ENCODE measurements around the gene SYCP2.

SYCP2 gene

GRCh38 chr20:59822291-59823029 is 111.0 kb downstream of the SYCP2 start:
- DNase-seq (ENCODE audit: low read depth), result no peak

- DNase-seq (ENCODE audit: low read depth), result no peak
These were observed 111.6 kb downstream of the SYCP2 start for GRCh38 chr20:59821788-59822187.

GRCh38 chr20:59821201-59821600 is 112.2 kb downstream of the SYCP2 start:
- no peak for DNase-seq (ENCODE audit: low read depth)

GRCh38 chr20:59820204-59821041 is 113.0 kb downstream of the SYCP2 start:
- no peak for DNase-seq (ENCODE audit: low read depth)

GRCh38 chr20:59819496-59820203 is 113.8 kb downstream of the SYCP2 start:
- no peak for DNase-seq (ENCODE audit: low read depth)

GRCh38 chr20:59818911-59819310 is 114.5 kb downstream of the SYCP2 start:
- no peak for DNase-seq (ENCODE audit: low read depth)

- no peak for DNase-seq (ENCODE audit: low read depth)
These were observed 115.4 kb downstream of the SYCP2 start for GRCh38 chr20:59817846-59818615.

GRCh38 chr20:59817406-59817805 is 116.0 kb downstream of the SYCP2 start:
- no peak for DNase-seq (ENCODE audit: low read depth)

GRCh38 chr20:59816146-59816738 is 117.2 kb downstream of the SYCP2 start:
- DNase-seq (ENCODE audit: low read depth), result no peak

- no peak for DNase-seq (ENCODE audit: low read depth)
These were observed 118.5 kb downstream of the SYCP2 start for GRCh38 chr20:59814840-59815340.

GRCh38 chr20:59813948-59814839 is 119.2 kb downstream of the SYCP2 start:
- no peak for DNase-seq (ENCODE audit: low read depth)

Measured in GM04504 (cell line).